ENCODE results near the gene TSPOAP1.
A peak's percentile ranks its signal among the peaks of the same experiment; 100 is the strongest.
"Not testable (repeated sequence)": the region's sequence is repeated elsewhere in the genome, so short reads cannot be mapped to it uniquely, and the experiment has no call there.

Gene TSPOAP1

GRCh38 chr17:58360296-58361063 lies 31.9 kb upstream of the TSPOAP1 start:
- no peak for DNase-seq

GRCh38 chr17:58358408-58359172 lies 30.0 kb upstream of the TSPOAP1 start:
- DNase-seq: no peak

DNA sequence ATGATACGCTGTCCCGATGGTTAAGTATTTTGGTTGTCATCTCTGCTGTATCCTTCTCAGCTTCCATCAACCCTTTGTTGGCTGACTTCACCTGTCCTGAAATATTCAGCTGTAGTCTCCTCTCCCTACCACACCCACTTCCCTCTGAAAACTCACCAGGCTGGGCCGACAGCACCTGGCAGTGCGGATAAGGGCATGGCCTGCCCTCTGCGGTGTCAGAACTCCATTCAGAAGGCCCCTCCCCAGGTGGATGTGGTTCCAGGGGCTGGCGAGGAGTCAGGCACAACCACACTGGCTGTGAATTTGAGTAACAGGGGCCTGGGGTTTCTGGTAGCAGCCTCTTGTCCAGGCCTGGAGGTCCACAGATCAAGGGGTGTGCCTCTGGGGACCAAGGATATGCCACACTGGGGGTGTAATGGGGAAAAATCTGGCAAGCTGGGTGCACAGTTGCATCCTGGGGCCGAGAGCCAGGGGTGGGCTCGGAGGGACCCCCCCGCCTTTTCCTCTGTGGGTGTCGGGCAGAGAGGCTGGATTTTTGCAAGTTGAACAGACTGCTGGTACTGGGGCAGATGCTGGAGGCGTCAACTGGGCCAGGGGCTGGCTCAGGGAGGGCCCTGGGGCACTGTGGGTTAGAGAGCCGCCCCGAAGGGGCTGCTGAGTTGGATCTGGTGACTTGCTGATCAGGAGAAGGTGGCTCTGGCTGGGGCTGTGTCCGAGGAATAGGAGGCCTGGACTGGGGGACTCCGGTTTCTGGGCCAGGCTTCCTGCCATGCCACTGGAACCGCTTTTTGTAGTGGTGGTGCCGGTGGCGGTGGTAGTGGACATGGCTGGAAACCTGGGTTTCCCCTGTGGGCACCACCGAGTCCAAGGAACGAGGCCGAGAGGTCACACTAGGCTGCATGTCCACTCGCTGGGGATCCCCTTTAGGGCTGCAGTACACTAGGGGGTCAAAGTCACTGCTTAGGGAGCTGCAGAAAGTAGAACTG lies 29.0 kb upstream of the TSPOAP1 start:
- no peak for DNase-seq

- DNase-seq: no peak
Measured at GRCh38 chr17:58356231-58356630, 27.6 kb upstream of the TSPOAP1 start.

DNA sequence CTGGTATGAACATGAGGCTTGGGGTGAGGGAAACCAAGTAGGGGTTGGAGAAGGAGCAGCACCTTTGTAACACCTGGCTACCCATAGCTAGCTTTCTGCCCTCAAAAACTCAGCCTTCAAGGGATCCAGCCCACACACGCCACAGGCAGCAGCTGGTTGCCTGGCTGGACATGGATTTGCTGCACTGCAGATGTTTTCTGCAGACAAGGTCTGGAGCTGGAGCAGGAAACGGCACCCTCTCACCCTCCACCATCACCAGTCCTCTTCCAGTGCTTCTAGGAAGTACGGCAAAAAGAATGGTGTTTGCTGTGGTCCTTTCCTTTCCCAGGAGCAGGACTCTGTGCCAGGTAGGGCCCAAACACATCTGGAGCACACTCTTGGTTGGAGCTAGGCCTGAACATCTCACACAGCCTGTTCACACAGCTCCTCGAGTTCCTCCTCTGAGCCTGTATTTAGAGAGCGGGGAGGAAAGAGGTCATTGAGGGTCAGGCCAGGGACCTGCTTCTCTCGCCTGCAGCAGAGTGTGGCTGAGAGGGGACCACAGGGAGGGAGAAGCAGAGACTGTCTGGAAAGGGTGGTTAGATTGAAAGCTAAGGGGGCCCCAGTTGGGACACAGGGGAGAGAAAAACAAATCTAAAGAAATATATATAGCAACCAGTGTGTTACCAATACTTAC lies 26.1 kb upstream of the TSPOAP1 start:
- DNase-seq: no peak

GRCh38 chr17:58353389-58353825 lies 24.8 kb upstream of the TSPOAP1 start:
- DNase-seq: no peak

GRCh38 chr17:58352596-58353388 lies 24.2 kb upstream of the TSPOAP1 start:
- DNase-seq: no peak

DNA sequence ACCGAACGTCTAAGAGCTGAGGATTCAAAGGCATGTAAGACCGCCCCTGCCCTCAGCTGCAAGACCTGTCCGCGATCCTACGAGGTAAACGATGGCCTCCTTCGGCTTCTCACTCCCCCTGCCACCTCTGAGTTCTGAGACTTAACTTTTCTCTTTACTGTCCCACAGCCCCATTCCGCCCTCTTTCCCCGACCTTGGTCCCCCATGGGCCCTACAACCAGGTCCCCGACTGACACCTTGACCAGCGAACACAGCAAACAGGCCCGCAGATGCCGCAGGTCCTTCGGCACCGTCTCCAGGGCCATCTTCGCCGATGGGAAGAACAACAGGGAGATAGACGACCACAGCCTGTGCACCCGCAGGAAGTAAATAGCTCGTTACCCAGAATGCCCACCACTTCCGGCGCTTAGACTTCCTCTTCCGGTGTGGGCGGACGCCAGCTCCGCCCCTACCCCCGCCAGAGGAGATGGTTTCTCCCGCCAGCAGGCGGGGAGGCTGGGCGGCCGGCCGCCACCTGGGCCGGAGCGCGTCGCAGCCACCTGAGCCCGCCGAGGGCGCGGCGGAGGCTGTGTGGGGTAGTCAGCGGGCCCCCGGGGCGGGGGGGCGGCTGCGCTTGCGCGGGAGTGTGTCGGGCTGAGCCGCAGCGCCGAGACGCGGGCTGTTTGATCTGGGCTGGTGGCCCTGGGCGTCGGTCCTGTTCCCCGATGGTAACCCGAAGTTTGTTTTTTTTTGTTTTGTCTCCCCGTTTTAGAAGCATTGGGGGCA lies 23.4 kb upstream of the TSPOAP1 start, which contains the start of gene SUPT4H1:
TSS of gene SUPT4H1 (minus strand) at position 371 of the 765 bp plus-strand sequence. CDS start at position 305, 66 bp downstream.
- DNase-seq: peak; percentile 92

DNA sequence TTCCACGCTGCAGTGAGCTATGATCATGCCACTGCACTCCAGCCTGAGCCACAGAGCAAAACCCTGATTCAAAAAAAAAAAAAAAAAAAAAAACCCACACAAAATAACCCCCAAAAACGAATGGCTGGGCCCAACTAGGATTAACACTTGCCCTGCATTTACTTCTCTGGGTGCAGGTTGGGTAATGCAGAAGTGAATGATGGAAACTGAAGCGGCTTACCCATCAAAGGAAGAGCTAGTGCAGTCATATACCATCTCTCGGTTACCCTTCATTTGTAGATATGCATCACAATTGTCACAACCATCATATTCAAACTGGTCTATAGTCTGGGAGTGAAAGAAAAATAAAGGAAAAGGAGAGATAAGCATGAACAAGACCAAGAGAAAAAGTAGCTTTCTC lies 22.6 kb upstream of the TSPOAP1 start:
- no peak for DNase-seq

- DNase-seq: no peak
Measured at GRCh38 chr17:58348038-58348437, 19.4 kb upstream of the TSPOAP1 start.

GRCh38 chr17:58345500-58345899 lies 16.9 kb upstream of the TSPOAP1 start:
- DNase-seq: no peak

DNA sequence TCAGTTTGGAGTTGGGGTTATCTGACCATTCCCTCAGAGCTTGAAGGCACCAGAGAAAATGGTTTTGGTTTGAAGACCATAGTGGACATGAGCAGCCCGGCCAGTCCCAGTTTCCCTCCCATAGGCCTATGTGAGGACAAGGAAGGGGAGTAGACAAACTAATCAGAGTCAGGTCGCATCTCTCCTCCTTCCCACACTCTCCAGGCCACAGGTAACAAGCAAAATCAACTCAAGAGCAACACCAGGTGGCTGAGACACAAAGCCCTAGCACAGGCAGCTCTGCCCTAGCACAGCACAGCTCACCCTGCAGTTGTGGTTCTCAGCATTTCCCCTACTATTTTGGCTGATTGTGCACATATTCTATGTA lies 16.2 kb upstream of the TSPOAP1 start:
- DNase-seq: no peak

DNA sequence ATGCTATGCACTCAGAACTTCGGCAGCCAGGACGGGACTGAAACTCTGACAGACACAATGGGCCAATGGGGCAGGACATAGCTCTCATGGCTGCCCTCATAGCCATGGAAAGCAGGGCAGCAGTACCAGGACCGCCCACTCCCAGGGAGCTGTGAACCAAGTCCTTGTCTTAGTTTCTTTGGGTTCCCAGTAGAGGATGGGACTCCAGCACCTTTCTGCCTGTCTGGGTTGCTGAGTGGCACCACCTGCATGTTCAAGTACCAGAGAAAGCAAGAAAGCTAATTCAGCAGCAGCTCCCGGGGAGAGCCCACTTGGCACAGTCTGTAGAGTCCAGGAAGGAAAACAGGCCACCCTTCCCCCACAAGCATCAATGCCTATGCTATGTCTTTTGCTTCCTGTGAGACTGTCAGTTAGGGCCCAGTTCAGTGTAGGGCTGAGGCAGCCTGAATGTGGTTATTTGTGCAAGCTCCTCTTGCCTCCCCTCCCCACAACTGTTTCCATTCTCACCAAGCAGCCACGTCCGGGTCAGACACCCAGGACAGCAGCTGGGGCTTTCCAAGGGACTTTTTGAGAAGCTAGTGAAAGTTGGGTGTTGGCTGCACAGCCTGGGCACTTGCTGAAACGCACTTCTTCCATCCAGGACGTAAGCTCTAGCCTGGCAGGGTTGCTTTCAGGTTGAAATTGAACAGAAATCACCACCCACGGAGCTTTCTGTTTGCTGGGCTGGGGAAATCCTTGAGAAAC lies 15.6 kb upstream of the TSPOAP1 start:
- no peak for DNase-seq

GRCh38 chr17:58343131-58343530 lies 14.5 kb upstream of the TSPOAP1 start:
- DNase-seq: no peak

GRCh38 chr17:58341861-58342475 lies 13.4 kb upstream of the TSPOAP1 start:
- DNase-seq: no peak

- DNase-seq: not testable (repeated sequence)
Measured at GRCh38 chr17:58341136-58341860, 12.7 kb upstream of the TSPOAP1 start.

- no peak for DNase-seq
Measured at GRCh38 chr17:58340405-58340876, 11.8 kb upstream of the TSPOAP1 start.

GRCh38 chr17:58339755-58340404 lies 11.3 kb upstream of the TSPOAP1 start:
- no peak for DNase-seq

Measured in NCI-H1694 treated with DMSO at 0.1 percent for 48 hours (cell line).